CD4-positive, CD25-positive, alpha-beta regulatory T cell (primary cell): ENCODE measurements around the gene XKRX. TPM values are rescaled to one million over a fixed set of nuclear protein-coding genes. Genes with fewer than 3 reads are reported as not detected.

Experiments used
- ATAC-seq, 2 donors: fragments of 150-1000 bp; cut with Tn5 transposase; one replicate each; pipeline ENCODE4 v1.10.0; 2021; ENCODE audit warnings: low read depth in 2 of 2, moderate number of reproducible peaks in 2 of 2, moderate library complexity in 1 of 2
- DNase-seq, 3 donors: peaks; one replicate each; pipeline versions ENCODE4 v3.0.0 to v3.0.0-alpha.2; 2012 to 2022; ENCODE audit warnings: mixed read lengths in 1 of 3
- H3K27ac ChIP-seq: one replicate; pipeline ENCODE4 v1.7.0; 2013; ENCODE audit warnings: mild to moderate bottlenecking, low read length; ENCODE audit not compliant: insufficient read depth, poor library complexity, severe bottlenecking
- H3K27me3 ChIP-seq: one replicate; pipeline ENCODE4 v1.7.0; 2013; ENCODE audit warnings: low read length; ENCODE audit not compliant: control insufficient read depth, insufficient read depth
- H3K36me3 ChIP-seq: one replicate; pipeline ENCODE4 v1.7.0; 2013; ENCODE audit warnings: mild to moderate bottlenecking, low read length, moderate library complexity; ENCODE audit not compliant: control insufficient read depth, insufficient read depth
- H3K4me1 ChIP-seq: 2 replicates; pipeline ENCODE4 v1.7.0; 2013; ENCODE audit warnings: mild to moderate bottlenecking, low read length; ENCODE audit not compliant: insufficient read depth, control insufficient read depth, poor library complexity, severe bottlenecking
- H3K4me3 ChIP-seq: one replicate; pipeline ENCODE4 v1.7.0; 2013; ENCODE audit warnings: low read depth, mild to moderate bottlenecking, low read length, moderate library complexity
- H3K9me3 ChIP-seq, 2 experiments: 1 replicate in 1 of 2; 2 replicates in 1 of 2; pipeline ENCODE4 v1.7.0; 2013; ENCODE audit warnings: low read length in 2 of 2, mild to moderate bottlenecking in 1 of 2, moderate library complexity in 1 of 2; ENCODE audit not compliant: control insufficient read depth in 2 of 2
- H3K27ac Mint-ChIP-seq, 3 donors: one replicate each; pipeline ENCODE4 v1.8.0; 2020 to 2022; ENCODE audit warnings: mild to moderate bottlenecking in 3 of 3, mixed read lengths in 3 of 3, moderate library complexity in 2 of 3
- H3K27me3 Mint-ChIP-seq: one replicate; pipeline ENCODE4 v1.8.0; 2022; ENCODE audit warnings: mild to moderate bottlenecking, mixed read lengths
- H3K36me3 Mint-ChIP-seq: one replicate; pipeline ENCODE4 v1.8.0; 2020; ENCODE audit warnings: mixed read lengths
- H3K4me1 Mint-ChIP-seq, 4 donors: one replicate each; pipeline ENCODE4 v1.8.0; 2020 to 2022; ENCODE audit warnings: mixed read lengths in 4 of 4, mild to moderate bottlenecking in 1 of 4
- H3K4me3 Mint-ChIP-seq, 4 donors: one replicate each; pipeline ENCODE4 v1.8.0; 2020 to 2022; ENCODE audit warnings: mild to moderate bottlenecking in 4 of 4, mixed read lengths in 4 of 4, moderate library complexity in 3 of 4
- H3K9me3 Mint-ChIP-seq, 7 donors: one replicate each; pipeline ENCODE4 v1.8.0; 2020 to 2022; ENCODE audit warnings: mixed read lengths in 7 of 7, mild to moderate bottlenecking in 3 of 7, moderate library complexity in 2 of 7
- polyA plus RNA-seq, 4 donors: library from polyadenylated mRNA; unstranded; fragments of 300-500 nt; fragmentation: Illumina TruSeq; gene quantifications; one replicate each; pipeline ENCODE4 v1.2.3, GENCODE V29; 2021
- total RNA-seq: library from RNA; stranded (reverse); gene quantifications from one replicate; pipeline ENCODE4 v1.2.3, GENCODE V29; 2022

The XKRX gene
- total and polyA plus RNA-seq, 5 donors from 2014 or later, result 0.07 to 1.2 (median 0.47) TPM; not detected in 1

DNA sequence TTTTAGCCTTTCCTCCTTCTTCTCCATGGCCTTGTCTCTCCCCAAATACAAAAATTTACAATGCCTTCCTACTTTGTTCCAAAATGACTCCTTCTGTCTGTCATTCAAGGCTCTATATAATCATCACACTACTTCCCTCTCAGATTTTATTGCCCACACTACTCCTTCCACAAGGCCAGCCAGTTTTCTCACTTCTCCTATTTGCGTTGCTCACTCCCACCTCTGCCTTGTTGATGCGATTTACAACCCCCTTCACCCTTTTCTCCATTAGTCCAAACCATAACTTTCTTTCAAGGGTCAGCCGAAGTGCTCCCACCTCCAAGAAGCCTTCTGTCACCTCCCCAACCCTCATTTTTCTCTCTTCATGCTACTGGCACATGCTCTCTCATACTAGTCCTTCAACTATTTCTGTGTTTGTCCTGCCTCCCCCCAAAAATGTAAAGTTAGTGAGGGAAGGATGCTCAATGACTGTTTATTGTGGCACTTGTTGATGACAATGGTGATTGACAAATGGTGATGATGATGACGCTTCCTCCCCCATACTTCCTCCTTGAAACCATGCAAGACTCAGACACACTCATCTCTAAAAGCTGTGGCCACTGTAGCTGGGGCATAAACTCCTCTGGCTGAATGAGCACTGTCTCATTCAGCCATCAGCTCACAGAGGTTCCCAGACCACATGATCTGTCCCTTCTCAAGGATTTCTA is 2.7 kb upstream of the XKRX start:
- Mint-ChIP-seq H3K27me3 (no peaks in the 10 kb centered on the region), H3K27ac (peak overlapping the region in 1 of 3 donors; percentile 57), H3K4me1 (peaks cover 4 to 15% (median 10%) of the 10 kb centered on the region in 4 donors), H3K4me3 (peak overlapping the region in 1 of 4 donors; percentile 91), H3K36me3 (no peaks in the 10 kb centered on the region), H3K9me3 (peaks cover 0 to 5% (median 0%) of the 10 kb centered on the region in 7 donors)
- Histone ChIP-seq H3K4me1 (peaks cover 10% of the 10 kb centered on the region), H3K4me3 (no peak overlapping the region), H3K27me3 (no peaks in the 10 kb centered on the region), H3K9me3 (no peaks in the 10 kb centered on the region), H3K36me3 (no peaks in the 10 kb centered on the region), H3K27ac (no peak overlapping the region)
- ATAC-seq, result no peak
- DNase-seq, result peak in 1 of 3 donors; percentile 42

DNA sequence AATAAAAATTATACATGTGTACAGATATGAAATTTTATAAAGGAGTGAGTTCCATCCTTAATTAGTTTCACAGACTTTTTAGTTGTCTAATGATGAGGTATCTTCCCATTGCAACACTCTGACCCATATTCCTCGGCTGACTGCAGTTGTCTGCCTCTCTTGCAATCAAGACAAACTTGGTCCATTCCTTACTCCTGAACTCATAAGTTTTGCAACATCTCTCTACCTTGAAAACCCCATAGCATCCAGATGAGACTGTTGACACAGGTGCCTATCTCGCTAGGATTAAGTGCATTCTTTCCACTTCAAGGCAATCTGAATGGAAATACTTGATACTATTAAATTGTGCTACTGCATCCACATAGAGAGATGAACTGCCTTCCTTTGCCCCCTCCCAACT is 2.3 kb downstream of the XKRX start:
- no peak overlapping the region for H3K27ac Mint-ChIP-seq
- no peak for ATAC-seq
- Histone ChIP-seq H3K27me3 (no peaks in the 10 kb centered on the region), H3K4me1 (peaks cover 10% of the 10 kb centered on the region), H3K4me3 (no peak overlapping the region), H3K27ac (no peak overlapping the region), H3K36me3 (no peaks in the 10 kb centered on the region), H3K9me3 (no peaks in the 10 kb centered on the region)
- H3K4me3 Mint-ChIP-seq, result peak overlapping the region in 2 of 4 donors; percentile 14 to 24
- H3K27me3 Mint-ChIP-seq, result no peaks in the 10 kb centered on the region
- DNase-seq, result no peak
- H3K4me1 Mint-ChIP-seq, result peaks cover 5 to 23% (median 11%) of the 10 kb centered on the region in 4 donors
- H3K36me3 Mint-ChIP-seq, result no peaks in the 10 kb centered on the region
- peaks cover 0 to 3% (median 0%) of the 10 kb centered on the region in 7 donors for H3K9me3 Mint-ChIP-seq

DNA sequence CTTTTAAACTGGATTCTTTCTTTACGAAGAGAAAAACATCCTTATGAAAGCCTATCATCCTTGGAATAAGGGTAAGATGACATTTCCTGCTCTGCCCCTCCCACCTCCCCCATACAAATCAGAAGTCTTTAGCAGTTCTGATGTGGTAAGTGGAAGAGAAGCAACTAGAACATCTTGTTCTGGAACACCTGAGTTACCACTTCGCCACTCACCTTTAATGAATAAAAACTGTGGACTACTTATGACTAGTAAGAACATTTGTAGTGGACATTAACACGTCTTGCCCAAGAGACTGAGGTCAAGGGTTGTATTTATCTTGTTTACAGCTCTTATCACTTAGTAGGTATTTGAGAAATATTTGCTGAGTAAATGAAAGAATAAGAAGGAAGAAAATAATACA is 4.3 kb downstream of the XKRX start:
- Histone ChIP-seq H3K4me1 (peaks cover 5% of the 10 kb centered on the region), H3K36me3 (no peaks in the 10 kb centered on the region), H3K27ac (no peak overlapping the region), H3K4me3 (no peak overlapping the region), H3K27me3 (no peaks in the 10 kb centered on the region), H3K9me3 (no peaks in the 10 kb centered on the region)
- Mint-ChIP-seq H3K9me3 (no peaks in the 10 kb centered on the region), H3K27ac (no peak overlapping the region), H3K27me3 (no peaks in the 10 kb centered on the region), H3K4me3 (peak overlapping the region in 1 of 4 donors; percentile 28), H3K4me1 (peaks cover 0 to 13% (median 5%) of the 10 kb centered on the region in 4 donors), H3K36me3 (no peaks in the 10 kb centered on the region)
- DNase-seq (no peak), ATAC-seq (no peak)

DNA sequence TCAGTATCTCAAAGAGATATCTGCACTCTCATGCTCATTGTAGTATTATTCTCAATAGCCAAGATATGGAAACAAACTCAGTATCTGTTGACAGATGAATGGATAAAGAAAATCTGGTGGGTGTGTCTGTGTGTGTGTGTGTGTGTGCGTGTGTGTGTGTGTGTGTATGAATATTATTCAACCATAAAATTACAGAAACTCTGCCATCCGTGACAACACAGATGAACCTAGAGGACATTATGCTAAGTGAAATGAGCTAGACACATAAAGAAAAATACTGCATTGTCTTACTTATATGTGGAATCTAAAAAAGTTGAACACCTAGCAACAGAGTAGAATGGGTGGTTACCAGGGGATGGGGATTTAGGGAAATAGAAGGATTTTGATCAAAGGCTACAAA is 13.2 kb downstream of the XKRX start:
- no peaks in the 10 kb centered on the region for H3K9me3 ChIP-seq
- DNase-seq (no peak), ATAC-seq (no peak)
- no peaks in the 10 kb centered on the region for H3K4me1 ChIP-seq
- H3K27ac ChIP-seq, result no peak overlapping the region
- H3K4me3 Mint-ChIP-seq, result no peak overlapping the region
- H3K36me3 ChIP-seq, result no peaks in the 10 kb centered on the region
- H3K27ac Mint-ChIP-seq, result no peak overlapping the region
- no peaks in the 10 kb centered on the region for H3K27me3 Mint-ChIP-seq
- peaks cover 5% of the 10 kb centered on the region for H3K36me3 Mint-ChIP-seq
- H3K9me3 Mint-ChIP-seq, result no peaks in the 10 kb centered on the region
- H3K27me3 ChIP-seq, result no peaks in the 10 kb centered on the region
- no peak overlapping the region for H3K4me3 ChIP-seq
- no peaks in the 10 kb centered on the region for H3K4me1 Mint-ChIP-seq

DNA sequence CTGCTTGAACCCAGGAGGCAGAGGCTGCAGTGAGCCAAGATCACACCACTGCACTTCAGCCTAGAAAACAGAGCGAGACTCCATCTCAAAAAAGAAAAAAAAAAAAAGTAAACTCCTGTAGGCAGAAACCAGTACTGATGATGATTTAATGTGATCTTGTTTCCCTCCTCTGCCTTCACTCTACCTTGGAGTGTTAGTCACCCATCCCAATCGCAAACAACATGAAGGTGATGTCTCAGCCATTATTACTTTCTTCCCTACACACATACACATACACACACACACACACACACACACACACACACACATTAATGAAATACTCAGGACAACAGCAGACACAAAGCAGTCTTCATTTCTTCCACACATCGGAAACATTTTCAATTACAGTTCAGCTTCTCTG is 15.6 kb downstream of the XKRX start:
- DNase-seq (no peak), ATAC-seq (no peak)
- Histone ChIP-seq H3K27ac (no peak overlapping the region), H3K27me3 (no peaks in the 10 kb centered on the region), H3K4me3 (no peak overlapping the region), H3K9me3 (no peaks in the 10 kb centered on the region), H3K4me1 (no peaks in the 10 kb centered on the region), H3K36me3 (no peaks in the 10 kb centered on the region)
- H3K4me1 Mint-ChIP-seq, result no peaks in the 10 kb centered on the region
- no peak overlapping the region for H3K4me3 Mint-ChIP-seq
- H3K9me3 Mint-ChIP-seq, result no peaks in the 10 kb centered on the region
- peaks cover 5% of the 10 kb centered on the region for H3K36me3 Mint-ChIP-seq
- H3K27ac Mint-ChIP-seq, result no peak overlapping the region
- H3K27me3 Mint-ChIP-seq, result no peaks in the 10 kb centered on the region

DNA sequence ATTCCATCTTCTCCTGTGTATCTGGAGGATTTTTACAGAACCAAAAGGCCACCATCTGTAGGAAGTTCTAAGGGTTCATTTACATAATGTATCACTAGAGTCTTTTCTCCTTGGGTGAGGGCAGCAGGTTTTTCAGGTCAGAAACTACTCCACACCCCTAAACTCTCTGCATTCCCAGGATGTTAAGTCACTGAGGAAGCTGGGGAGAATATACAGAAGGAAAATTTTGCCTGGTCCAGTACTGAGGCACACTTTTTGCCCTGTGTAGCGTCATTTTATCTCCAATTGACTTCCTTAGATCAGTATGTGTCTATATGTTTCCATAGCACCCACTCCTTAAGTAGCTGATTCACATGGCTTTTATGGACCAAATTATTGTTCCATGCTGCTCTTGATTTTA is 17.0 kb downstream of the XKRX start:
- H3K4me3 ChIP-seq, result no peak overlapping the region
- H3K36me3 ChIP-seq, result no peaks in the 10 kb centered on the region
- no peak for DNase-seq
- Mint-ChIP-seq H3K4me1 (no peaks in the 10 kb centered on the region), H3K27ac (no peak overlapping the region), H3K4me3 (no peak overlapping the region), H3K27me3 (no peaks in the 10 kb centered on the region), H3K36me3 (peaks cover 5% of the 10 kb centered on the region), H3K9me3 (no peaks in the 10 kb centered on the region)
- no peaks in the 10 kb centered on the region for H3K9me3 ChIP-seq
- H3K27ac ChIP-seq, result no peak overlapping the region
- H3K27me3 ChIP-seq, result no peaks in the 10 kb centered on the region
- no peaks in the 10 kb centered on the region for H3K4me1 ChIP-seq
- ATAC-seq, result no peak

DNA sequence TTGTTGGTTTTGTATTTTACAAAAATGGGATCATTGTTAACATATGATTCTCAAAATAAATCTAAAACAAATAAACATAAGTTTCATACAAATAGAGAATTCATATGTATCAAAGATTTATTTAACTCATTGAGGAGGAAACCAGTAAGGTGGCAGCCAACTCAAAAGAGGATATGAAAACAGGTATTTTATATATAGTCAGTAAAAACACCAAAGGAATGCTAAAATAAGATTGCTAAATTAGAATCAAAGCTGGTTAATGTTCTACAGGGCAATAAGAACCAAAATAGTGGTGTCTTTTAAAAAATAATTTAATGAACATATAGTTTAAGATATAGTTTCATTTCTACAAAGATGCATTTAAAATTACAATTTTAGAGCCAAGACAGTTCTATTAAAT is 23.1 kb downstream of the XKRX start:
- H3K4me3 ChIP-seq, result no peak overlapping the region
- Mint-ChIP-seq H3K4me1 (no peaks in the 10 kb centered on the region), H3K27ac (no peak overlapping the region)

DNA sequence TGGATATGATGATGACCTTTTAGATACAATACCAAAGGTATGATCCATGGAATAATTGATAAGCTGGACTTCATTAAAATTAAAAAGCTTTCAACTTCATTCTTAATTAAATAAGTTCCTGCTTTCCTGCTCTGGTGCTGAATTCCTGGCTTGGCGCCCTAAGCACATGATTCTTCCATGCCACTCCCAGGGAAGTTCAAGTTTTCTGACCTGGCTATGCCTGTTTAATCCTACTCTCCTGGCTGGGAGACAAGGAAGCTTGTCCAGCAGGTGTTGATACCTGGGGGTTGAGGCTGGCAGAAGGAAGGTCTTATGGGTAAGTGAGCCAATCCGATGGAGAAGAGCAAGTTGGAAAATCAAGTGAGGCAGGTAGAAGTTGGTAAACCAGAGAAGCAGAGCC is 24.3 kb downstream of the XKRX start:
- Histone ChIP-seq H3K27ac (no peak overlapping the region), H3K27me3 (no peaks in the 10 kb centered on the region), H3K4me1 (no peaks in the 10 kb centered on the region), H3K9me3 (no peaks in the 10 kb centered on the region), H3K4me3 (no peak overlapping the region), H3K36me3 (no peaks in the 10 kb centered on the region)
- ATAC-seq (no peak), DNase-seq (no peak)
- Mint-ChIP-seq H3K27me3 (no peaks in the 10 kb centered on the region), H3K27ac (no peak overlapping the region), H3K4me3 (no peak overlapping the region), H3K36me3 (no peaks in the 10 kb centered on the region), H3K4me1 (no peaks in the 10 kb centered on the region), H3K9me3 (peaks cover 0 to 2% (median 0%) of the 10 kb centered on the region in 7 donors)

More for the DNA sequence above, 23.1 kb downstream of the XKRX start:
- DNase-seq (no peak), ATAC-seq (no peak)
- Histone ChIP-seq H3K27ac (no peak overlapping the region), H3K36me3 (no peaks in the 10 kb centered on the region), H3K9me3 (no peaks in the 10 kb centered on the region), H3K27me3 (no peaks in the 10 kb centered on the region), H3K4me1 (no peaks in the 10 kb centered on the region)
- Mint-ChIP-seq H3K4me3 (no peak overlapping the region), H3K9me3 (peaks cover 0 to 2% (median 0%) of the 10 kb centered on the region in 7 donors), H3K36me3 (no peaks in the 10 kb centered on the region), H3K27me3 (no peaks in the 10 kb centered on the region)
